CD4-positive, alpha-beta T cell treated with Interferon gamma for 1 hour (primary cell): Measurements from ENCODE around the gene SNX2.

Source experiments
- DNase-seq: peaks from one replicate; pipeline ENCODE4 v3.0.0-alpha.2; 2020

Gene SNX2

GRCh38 chr5:122773619-122774018, 1.3 kb upstream of the SNX2 start:
- no peak for DNase-seq

- no peak for DNase-seq
Observed at GRCh38 chr5:122774519-122774860, 390 bp upstream of the SNX2 start.

DNA sequence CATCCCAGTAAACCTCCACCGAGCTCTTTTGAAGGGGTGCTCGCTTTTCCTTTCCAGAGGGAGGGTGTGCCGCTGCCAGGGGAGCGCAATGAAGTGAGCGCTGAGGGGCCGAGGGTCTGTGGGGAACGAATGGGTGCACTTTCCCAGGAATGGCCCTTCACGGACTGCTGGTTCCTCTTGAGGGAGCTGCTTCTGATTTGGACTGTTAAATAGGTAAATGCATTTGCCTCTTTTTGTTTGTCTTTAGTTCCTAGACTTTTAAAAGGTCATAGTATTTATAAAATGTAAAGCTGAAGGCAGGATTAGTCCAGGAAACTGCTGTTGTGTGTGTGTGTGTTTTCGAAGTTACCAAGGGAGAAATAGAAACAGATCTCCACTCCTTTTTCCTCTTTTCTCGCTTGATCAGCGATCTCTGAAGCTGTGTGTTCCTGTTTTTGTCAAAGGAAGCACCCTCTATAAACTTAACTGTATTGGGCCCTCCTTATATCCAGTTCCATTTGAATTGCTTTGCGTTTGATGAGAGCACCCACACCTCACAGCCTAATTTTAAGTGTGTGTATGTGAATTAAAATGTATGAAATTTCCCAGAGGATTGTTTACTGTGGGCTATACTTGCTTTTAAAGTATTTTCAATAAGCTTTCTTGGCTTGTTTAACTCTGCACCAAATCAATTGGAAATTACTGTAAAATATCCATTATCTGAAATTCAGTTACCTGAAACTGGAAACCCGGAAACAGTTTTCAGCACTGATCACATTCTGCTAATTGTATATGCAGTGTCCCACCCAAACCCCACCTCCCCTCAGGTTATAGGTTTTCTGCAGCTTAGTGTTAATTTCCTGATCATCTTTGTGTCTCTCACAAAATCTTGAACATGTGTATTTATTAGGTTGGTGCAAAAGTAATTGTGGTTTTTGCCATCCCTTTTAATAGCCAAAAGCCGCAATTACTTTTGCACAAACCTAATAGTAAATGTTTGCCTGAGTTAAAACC, 966 bp downstream of the SNX2 start:
- DNase-seq, result no peak

DNA sequence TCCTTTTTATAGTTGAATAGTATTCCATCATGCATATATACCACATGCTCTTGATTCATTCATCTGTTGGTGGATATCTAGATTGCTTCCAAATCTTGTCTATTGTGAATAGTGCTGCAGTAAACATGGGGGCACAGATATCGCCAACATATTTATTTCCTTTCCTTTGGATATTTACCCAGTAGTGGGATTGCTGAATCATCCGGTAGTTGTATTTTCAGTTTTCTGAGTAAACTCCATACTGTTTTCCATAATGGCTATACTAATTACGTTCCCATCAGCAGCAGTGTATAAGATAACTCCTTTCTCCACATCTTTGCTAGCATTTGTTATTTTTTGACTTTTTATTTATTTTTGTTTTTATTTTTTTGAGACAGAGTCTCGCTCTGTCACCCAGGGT, 3.3 kb downstream of the SNX2 start:
- no peak for DNase-seq

GRCh38 chr5:122779451-122779850, 4.6 kb downstream of the SNX2 start:
- DNase-seq, result no peak

DNA sequence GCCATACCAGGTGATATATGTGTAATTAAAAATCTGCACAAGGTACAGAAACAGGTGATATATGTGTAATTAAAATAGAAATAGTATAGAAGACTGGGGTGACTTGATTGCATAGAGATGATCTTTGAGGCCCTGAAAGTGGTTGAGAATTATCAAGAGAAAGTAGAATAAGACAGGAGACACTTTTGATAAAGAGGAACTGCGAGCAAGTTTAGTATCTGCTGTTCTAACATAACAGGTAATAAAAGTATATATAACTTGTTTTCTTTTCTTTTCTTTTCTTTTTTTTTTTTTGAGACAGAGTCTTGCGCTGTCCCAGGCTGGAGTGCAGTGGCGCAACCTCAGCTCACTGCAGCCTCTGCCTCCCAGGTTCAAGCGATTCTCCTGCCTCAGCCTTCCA, 5.4 kb downstream of the SNX2 start:
- DNase-seq, result no peak

GRCh38 chr5:122781465-122781864, 6.6 kb downstream of the SNX2 start:
- no peak for DNase-seq

- DNase-seq, result no peak
Observed at GRCh38 chr5:122785294-122785693, 10.4 kb downstream of the SNX2 start.

DNA sequence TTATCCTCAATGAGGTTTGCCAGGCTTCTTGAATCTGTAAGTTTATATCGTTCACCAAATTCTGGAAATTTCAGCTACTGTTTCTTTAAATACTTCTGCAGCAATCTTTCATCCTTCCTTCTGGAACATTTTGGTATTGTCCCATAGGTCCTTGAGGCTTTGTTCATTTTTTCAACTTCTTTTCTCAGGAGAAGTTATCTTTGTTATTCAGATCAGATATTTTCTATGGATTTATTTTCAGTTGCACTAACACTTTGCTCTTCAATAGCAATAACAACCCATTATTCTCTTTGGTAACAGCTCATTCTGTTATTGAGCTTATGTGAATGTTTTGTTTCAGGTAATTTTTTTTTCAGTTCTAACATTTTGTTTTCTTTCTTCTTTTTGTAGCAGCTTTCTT, 13.5 kb downstream of the SNX2 start:
- no peak for DNase-seq

DNA sequence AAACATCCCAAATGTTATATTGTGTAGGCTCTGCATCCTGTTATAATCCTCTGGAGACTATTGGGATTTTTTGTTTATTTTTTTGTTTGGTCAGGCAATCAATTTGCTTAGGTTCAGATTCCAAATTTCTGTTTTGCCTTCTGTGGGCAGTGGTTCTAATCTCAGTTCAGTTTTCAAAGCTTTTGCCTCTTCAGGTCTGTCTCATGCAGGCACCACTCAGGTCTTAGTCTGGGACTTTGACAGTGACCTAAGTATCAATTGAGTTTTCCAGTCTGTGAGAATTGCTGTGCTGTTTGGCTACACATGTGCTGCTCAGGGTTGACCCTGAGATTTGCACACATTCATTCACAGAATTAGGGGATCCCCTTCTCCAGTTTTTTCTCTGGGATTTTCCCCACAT, 14.1 kb downstream of the SNX2 start:
- DNase-seq, result no peak

DNA sequence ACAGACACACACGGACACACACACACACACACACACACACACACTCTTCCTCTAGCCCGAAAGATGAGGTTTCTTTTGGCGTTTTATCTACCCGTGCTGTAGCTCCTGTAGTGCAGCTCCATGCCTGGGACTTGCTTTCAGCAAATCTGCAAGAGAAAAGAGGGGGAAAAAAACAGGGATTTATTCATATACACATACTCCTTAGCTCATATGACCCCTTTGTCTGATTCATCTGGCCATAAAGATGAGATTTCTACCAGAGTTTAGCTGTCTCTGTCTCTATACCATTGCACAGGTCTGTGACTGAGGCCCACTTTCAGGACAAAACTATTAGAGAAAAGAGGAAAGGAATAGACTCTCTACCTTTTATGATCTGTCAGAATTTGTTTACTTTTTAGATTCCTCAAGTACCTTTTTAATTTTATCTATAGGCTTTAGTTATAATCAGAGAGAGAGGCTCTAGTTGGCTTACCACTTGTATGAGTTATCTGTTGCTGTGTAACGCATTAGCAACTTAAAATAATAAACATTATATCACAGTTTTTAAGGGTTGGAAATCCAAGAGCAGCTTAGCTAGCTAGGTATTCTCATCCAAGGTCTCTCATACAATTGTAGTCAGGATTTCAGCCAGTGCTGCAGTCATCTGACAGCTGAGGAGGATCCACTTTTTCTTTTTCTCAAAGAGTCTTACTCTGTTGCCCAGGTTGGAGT, 14.7 kb downstream of the SNX2 start:
- no peak for DNase-seq

DNA sequence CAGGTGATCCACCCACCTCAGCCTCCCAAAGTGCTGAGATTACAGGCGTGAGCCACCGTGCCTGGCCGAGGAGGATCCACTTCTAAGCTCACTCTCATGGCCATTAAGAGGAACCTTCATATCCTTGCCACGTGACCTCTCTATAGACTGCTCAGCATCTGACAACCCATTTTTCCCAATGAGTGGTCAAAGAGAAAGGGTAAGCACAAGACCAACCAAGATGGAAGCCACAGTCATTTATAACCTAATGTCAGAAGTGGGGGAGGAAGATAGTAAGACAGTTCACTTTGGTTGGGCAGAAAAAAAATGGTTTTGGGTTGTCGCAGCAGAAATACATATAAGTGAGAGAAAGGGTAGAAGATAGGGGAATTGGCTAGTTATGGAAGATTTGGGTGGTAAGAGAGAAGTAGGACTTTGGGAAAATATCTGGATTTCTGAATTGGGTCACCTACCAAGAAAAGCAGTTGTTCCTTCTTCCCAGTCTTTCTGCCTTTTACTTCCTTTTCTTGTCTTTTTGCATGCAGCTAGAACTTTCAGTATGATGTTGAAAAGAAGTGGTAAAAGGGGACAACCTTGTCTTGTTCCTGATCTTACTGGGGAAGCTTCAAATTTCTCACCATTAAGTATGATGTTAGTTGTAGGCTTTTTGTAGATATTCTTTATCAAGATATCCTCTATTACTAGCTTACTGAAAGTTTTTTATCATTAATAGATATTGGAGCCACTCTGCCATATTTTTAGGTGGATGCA, 15.6 kb downstream of the SNX2 start:
- DNase-seq, result no peak

GRCh38 chr5:122805481-122805880, 30.6 kb downstream of the SNX2 start:
- no peak for DNase-seq

DNA sequence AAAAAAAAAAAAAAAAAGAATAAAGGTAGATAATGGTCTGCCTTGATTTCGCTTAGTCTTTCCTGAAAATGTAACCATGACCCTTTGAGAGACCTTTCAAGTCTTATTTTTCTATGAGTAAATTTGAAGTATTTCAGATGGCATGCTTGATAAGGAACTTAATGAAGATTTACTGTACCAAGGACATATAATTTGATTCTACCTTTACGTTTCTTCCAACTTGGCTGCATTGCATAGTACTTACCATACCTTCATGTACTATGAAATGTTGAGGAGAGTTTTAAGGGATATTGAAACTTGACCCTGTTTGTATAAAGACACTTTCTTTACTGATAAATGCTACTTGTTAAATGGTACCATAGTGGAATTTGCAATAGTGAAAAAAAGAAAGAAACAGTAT, 35.5 kb downstream of the SNX2 start:
- DNase-seq, result no peak

DNA sequence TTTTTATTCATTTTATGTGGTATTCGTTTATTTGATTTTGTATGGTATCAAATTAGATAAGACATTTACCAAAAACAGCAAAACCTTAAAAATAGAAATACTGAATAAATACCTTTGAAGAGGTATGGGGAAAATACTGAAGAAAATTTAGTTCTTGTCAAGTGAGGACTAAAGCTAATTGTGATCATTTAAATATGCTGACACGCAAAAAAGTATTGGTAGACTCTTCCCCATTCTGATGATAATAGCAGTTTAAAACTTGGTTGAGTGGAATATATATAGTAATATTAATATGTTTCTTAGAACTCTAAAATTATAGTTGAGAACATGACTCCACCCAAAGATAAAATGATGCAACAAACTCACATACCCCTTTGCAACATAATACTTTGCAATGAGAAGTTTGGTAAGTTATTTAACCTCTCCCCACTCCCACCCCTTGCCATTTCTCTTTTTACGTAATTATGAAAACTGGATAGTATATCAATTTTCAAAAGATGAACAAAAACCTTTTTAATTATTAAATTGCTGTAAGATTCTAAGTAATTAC, 40.4 kb downstream of the SNX2 start:
- no peak for DNase-seq

GRCh38 chr5:122816756-122817155, 41.9 kb downstream of the SNX2 start:
- DNase-seq, result no peak

GRCh38 chr5:122831984-122832383, 57.1 kb downstream of the SNX2 start:
- no peak for DNase-seq

DNA sequence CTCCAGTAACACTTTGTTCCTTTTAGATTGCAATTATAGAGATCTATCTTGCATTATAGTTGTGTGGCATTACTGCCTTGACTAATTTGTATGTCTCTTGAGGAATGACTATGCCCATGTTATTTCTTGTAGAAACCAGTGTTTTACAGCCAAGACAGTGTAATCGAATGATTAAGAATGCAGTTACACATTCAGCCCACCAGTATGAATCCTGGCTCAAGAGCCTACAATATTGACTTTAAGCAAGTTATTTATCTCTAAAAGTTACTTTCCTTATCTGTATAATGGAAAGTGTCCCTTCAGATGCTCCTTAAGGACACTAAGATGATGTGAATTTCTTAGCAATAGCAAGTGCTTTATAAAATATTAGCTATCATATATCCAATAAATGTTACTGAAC, 60.8 kb downstream of the SNX2 start:
- DNase-seq, result no peak

DNA sequence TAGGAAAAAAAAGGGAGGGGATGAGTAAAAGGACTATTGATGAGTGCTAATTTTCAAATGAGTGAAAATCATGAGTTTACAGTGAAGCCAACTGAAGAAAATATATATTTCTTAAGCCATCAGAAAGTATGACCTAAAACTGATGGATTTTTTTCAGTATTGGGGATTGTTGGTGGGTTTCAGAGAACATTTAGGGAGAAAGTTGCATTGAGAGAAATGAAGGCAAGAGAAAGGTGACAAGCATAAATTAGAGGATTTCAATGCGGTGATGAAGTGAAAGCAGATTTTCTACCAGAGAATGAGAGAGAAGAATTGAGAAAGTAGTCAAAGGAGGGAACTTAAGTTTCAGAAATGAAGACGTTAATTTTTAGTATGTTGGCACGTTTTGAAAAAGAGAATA, 62.1 kb downstream of the SNX2 start:
- DNase-seq, result no peak

DNA sequence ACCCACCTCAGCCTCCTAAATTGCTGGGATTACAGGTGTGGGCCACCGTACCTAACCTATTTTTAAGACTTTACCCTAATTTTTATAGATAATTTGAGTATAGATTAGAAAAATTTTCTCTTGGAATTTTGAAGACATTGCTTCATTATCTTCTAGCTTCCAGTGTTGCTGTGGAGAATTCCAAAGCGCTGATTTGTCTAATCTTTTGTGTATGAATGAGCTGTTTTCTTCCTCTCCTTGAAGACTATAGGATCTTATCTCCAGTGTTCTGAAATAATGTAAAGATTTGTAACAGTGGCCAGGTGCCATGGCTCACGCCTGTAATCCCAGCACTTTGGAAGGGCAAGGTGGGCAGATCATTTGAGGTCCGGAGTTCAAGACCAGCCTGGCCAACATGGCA, 64.9 kb downstream of the SNX2 start:
- no peak for DNase-seq

DNA sequence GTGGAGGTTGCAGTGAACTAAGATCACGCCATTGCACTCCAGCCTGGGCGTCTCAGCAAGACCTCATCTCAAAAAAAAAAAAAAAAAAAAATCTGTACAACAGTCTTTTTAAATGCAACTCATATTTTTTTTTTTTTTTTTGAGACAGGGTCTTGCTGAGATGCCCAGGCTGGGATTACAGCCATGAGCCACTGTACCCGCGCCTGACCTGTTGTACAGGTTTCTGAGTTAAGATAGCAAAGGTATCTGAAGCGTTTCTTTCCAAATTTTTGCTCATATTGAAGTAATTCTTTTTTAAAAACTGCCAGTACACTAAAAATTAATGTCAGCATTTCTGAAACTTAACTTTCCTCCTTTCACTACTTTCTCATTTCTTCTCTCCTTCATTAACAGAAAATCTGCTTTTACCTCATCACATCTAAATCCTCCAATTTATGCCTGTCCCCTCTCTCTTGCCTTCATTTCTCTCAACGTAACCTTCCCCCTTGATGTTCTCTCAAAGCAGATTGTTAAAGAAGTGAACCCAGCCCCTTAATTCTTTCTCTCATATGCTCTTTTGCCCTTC, 67.2 kb downstream of the SNX2 start:
- no peak for DNase-seq

- DNase-seq, result no peak
Observed at GRCh38 chr5:122844136-122844909, 69.4 kb downstream of the SNX2 start.
